HG03159 (cell line): Measurements from ENCODE around the gene HOXB6.
A peak's percentile ranks its signal among the peaks of the same experiment; 100 is the strongest.

Source experiments
- ATAC-seq: cut with Tn5 transposase; IDR thresholded peaks from one replicate; pipeline ENCODE4 v1.9.1; 2021; ENCODE audit warnings: mild to moderate bottlenecking, moderate library complexity; ENCODE audit not compliant: unreplicated experiment

Gene HOXB6

DNA sequence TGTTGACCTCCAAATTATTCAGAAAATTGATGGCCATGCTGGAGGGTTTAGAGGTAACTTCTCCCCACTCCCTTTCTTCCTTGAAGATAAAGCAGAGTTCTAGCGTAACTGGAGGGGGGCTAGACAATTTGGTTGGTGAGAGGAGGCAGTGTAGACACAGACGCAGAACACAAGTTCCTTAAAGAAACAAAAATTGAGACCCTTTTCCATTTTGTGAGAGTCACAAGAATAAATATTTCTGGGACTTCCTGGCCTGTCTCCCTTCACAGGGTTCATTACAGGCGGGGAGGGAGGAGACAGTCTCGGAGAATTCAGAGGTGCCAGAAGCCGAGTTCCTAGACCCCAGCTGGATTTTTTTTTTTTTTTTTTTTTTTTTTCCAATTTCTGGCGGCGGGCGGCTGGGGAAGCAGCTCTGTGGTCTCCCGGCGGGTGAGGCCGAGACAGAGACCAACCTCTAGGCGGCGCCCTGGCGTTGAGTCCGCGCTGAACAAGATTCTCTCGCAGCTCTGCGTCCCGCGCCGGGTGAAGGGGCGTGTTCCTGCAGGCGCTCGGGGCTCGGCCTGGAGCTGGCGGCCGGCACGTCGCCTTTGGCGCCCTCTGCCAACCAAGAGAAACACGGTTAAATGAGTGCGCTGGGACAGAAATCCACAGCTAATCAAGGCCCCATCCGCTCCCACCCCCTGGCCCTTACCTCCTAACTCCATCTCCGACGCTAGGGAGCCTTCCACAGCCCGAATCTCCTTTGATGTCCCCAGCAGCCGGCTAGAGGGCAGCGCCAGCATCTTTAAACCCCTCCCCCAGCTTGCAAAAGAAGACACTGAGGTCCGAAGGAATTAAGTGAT is 31.6 kb upstream of the HOXB6 start:
- peak; percentile 62 for ATAC-seq

DNA sequence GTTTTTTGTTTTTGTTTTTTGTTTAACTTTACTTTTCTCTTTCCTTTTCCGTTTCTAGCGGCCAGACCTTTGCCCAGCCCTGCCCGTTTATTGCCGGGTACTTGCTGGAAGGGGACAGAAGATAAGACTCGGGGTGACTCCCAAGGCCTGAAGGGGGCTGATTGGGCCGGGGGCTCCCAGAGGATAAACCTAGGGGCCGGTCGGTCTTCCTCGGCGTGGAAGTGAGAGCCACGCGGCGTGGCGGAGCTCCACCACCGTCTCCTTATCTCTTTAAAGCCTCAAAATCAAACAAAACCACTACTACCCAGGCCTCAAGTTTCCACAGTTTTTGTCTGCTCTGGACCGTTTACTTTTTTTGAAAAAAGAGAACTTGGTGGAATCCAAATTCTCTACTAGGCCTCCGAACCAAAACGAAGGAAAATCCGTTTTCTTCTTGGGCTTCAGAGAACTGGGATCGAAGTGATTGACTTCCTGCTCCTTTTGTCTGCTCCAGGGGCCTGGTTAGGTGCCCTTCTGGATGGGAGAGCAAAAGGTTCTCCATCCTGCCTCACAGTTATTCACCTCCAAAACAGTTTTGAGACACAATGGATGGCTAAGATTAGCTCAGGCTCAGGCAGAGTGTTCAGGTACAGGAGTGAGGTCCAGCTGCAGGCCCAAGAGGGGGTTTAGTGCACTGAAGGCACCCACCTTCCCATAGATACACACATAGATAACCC is 29.9 kb upstream of the HOXB6 start:
- no peak for ATAC-seq

DNA sequence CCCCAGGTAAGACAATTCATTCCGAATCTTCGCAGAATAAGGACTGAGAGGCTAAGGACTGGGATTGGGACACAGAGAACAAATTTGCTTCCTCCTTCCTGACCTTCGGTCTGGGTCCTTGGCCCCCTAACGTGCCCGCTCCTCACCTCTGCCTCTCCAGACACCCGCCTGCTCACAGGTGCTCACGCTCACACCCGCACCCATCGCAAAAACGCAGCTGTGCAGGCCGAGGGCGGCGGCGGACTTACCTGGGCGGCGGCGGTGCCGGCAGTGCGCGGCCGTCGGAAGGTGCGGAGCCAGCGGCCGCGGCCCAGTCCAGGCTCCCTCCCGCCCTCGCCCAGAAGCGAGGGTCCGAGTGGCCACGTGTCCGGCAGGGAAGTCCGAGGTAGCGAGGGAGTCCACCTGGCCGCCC is 28.5 kb upstream of the HOXB6 start:
- ATAC-seq, result no peak

DNA sequence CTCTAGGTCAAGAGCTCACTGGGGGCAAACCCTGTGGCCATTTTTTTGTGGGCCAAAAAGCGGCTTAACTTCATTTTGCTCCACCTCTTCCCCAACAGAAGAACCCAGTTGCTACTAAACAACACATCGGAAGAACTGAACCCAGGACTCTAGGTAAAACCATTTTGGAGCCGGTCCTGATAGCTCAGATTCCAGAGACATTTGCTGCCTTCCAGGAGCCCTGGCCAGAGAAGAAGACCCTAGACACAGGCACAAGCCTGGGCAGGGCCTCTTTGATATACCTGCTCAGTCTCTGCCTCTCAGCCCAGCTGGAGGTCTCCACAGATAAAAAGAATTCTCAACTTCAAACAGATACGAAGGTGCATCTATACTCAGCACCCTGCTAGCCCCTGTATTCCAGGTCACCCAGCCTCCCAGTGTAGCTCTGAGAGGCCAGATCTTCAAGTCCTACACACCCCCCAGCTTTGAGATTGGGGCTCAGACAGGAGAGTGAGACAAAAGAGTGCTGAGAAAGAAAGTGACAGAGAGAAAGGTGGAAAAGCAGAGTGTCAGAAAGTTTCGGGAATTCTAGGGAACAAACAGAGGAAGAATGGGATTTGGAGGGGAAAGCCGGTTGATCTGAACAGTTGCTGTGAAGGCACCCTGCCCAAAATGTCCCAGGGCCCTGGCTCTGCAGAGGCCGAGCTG is 27.9 kb upstream of the HOXB6 start:
- ATAC-seq, result no peak

GRCh38 chr17:48631693-48632578 is 27.1 kb upstream of the HOXB6 start:
- no peak for ATAC-seq

DNA sequence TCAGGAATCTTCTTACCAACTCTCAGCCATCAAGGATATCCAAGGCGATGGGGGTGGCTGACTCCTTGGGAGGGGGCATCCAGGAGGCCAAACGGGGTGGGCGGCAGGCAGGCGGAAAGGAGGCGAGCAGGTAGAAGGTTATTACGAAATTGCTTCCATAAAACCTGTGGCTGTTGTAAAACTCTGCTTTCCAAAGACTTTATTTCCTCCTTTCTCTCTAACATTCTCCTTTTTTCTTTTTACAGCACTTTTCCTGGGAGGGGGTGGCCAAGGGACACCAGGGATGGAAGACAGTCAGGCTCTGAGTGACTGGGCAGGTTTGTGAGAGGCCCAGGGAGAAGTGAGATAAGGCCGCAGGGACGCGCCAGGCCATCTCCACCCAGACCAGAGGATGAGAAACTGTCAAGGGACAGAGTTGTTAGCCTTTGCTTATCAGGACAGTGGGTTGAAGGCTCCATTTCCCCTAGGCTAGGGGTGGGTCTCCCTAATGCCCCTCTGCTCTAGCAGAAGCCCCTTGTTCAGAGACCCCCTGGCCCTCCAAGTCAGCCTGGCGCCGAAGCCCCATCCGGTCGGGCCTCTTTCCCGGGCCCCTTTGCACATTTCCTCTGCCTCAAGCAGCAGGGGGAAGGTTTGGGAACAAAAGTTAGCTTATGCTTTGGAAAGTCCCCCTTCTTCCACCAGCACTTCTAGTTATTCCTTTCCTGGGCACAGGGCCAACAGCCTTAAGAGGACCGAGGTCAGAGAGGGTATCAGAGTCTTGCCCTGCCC is 26.3 kb upstream of the HOXB6 start:
- ATAC-seq, result no peak

- ATAC-seq, result no peak
Observed at GRCh38 chr17:48630009-48630924, 25.5 kb upstream of the HOXB6 start.

- ATAC-seq, result no peak
Observed at GRCh38 chr17:48629411-48629759, 24.6 kb upstream of the HOXB6 start.

- ATAC-seq, result no peak
Observed at GRCh38 chr17:48628649-48629410, 24.0 kb upstream of the HOXB6 start.

DNA sequence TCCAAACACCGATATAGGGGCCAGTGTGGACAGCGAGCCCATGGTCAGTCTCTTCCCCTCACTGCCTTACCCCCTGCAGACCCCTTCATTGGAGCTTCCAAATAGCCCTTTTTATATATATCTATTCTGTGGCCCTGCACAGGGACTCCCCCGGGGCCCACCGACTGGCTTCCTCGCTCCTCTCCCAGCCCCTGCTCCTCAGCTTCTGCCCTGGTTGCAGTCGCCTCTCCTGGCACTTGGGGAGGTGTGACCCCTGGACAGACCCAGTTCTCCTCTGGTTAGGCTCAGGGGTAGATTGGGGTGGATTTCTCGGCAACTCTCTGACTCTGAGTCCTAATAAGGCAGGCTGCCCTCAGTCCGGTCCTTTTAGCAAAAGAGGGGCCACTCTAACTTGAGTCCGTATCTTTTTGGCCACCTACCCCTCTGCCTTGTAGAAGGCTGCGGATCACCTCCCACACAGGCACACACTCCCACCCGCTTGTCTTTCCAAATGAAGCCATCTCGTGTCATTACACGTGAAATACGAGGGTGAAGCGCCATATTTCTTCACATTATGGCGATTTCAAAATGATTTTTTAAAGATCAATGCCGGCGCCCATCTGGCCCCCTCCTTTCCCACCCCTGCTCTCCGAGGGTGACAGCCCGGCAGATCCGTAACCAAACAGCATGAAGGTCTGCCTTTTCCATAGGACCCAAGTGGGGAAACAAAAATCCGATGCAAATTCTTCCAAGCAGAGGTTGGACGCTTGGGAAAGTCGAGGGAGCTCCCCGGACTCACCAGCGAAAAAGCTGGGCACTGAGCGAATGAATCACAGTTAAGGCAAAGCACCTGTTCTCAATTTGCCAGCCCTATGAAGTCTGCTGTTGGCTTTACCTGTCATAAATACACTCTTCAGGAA is 23.1 kb upstream of the HOXB6 start:
- no peak for ATAC-seq

GRCh38 chr17:48627118-48627597 is 22.4 kb upstream of the HOXB6 start:
- no peak for ATAC-seq

DNA sequence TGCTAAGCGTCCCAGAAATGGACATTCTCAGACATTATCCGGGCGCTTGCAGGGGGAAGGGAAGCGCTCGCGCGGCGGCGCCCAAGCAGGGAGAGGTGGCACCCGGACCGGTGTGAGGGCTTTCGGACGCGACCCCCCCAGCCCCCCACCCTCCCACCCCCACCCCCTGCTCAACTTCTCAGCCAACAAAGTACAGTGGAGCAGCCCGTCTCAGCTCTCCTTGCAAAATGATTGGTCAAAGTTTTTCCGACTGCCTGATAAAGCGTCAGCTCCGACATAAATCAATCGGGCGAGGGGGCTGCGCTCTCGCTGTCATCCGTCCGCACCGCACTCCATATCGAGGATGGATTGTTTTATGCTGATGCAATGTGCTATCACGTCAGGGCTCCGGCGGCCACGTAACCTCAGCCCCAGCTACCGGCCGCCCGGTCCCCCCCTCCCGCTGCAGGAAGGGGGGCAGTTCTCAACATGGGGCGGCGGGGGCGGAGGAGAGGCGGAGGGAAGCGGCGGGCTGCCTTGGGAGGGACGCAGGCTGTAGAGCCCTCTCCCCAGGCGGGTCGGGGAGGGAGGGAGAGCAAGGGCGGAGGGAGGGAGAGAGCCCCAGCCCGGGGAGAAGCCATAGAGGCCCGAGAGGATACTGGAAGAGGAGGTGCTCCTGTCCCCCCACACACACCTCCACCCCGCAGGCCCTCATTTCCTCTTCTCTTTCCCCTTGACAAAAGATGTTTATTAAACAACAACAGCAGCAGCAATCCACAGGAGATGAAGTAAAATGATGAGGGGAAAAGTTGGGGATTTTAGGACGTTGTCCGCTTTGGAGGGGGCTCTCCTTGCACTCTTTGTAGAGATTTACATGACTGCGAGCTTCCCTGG is 21.7 kb upstream of the HOXB6 start, which contains the start of gene HOXB9:
HOXB9 (minus strand) TSS at position 114 of the 873 bp plus-strand sequence; CDS start at position 25, 89 bp downstream.
- no peak for ATAC-seq

DNA sequence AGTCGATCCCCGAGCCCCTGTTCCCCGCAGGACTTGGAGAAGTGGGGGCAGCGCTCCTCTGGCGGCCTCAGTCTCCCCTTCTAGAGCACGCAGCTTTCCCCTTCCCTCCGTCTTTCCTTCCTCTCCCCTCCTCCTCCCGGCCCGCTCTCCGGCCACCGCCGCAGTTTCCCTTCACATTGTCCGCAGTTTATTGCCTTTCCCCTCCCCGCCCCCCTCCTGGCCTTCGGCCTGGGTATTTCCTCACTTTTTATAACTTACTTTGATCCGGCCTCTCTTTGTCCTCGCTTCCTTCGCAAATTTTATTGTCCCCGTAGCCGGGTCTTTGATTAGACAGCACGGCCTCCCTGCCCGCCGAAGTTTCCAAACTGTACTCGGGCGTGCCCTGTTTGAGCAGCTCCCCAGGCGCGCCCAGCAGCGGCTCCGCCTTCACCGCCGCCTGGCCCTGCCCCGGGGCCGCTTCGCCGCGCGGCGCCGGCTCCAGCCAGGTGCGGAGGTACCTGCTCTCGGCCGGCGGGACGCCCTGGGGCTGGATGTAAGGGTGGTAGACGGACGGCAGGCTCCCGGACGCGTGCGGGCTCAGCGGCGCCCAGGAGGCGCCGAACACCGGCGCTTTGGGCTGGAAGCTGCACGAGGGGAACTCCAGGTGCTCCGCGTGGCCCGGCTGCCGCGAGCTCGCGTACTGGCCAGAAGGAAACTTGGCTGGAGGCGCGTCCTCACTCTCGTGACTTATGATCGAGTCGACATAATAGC is 20.9 kb upstream of the HOXB6 start:
- ATAC-seq, result no peak

DNA sequence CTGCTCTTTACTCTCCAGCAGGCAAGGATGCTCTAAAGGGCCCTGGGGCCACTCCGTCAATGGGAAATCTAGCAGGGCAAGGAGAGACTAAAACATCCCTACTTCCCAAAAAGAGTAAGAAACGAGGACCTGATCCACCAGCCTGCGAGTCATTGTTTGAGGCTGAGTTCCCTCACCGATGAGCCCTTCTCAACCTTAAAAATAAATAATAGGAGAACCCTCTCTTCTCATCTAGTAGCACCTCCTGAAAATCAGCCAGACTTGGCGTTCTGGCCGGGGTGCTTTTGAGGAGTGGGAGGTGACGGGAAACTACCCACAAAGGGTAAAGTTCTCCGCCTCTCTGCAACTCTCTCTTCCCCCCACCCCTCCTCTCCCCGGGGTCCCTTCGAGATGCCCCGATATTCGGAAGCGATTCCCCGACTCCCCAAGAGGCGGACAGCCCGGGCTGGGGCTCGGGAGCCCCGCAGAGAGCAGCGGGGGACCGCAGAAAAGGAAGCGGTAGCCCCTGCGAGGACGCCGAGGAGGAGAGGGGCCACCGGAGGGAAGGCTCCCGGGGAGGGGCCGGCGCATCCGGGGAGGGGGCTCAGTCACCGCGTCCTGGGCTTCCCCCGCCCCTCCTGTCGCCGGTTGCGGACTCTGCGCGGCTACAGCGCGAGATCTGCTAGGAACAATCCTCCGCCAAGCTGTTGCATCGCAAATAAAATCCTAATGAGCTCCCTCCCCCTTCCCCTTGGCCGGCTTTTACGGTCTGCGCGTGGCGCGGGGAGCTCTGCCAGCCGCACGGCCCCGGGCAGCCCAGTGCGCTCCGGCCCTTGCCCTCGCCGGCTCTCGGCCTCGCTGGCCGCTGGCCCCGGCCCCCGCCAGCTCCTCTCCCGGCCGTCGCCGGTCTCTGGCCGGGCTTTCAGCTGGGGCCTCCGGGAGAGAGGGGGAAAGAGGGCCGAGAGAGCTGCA is 20.0 kb upstream of the HOXB6 start:
- no peak for ATAC-seq
